Ovary (tissue), 3 donors: Measurements from ENCODE around the gene NEK11.

Experiments used
- EP300 ChIP-seq: sonication (generic); formaldehyde crosslinking; IDR thresholded peaks from one replicate; pipeline ENCODE4 v1.6.1; 2017; ENCODE audit warnings: antibody characterized with exemption
- POLR2A ChIP-seq: fragments of 450-650 bp; IDR thresholded peaks from one replicate; pipeline ENCODE4 v1.6.1; 2017; ENCODE audit warnings: antibody characterized with exemption, mild to moderate bottlenecking, moderate library complexity
- TF ChIP-seq, protein P1 (sequence below), 3 donors: fragments of 450-650 bp in 2 of 3; fragments of 200-600 bp in 1 of 3; IDR thresholded peaks; one replicate each; pipeline versions ENCODE4 v1.5.1 to v1.8.0; 2016 to 2022; ENCODE audit warnings: antibody characterized with exemption in 3 of 3, mild to moderate bottlenecking in 1 of 3
- donor health status: DM: no; HTN: no; CAD: no.

DNA sequence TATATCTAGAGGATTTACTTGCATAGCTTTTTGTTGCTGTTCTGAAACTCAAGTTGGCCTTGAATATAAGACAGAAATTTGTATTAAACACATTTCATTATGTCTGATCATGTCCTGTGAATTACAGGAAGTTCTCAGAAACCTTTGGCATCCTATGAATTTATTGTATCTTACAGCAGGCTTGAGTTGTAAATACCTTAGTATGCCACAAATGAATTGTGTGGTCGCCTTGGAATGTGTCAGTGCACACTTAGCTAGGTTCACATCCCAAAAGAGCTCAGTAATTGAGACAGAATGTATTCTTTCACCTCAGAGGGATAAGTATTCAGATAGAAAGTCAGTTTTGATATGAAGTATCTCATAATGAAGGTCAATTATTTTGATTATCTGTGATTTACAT lies 83.4 kb downstream of the NEK11 start:
- TF ChIP-seq, protein P1, sequence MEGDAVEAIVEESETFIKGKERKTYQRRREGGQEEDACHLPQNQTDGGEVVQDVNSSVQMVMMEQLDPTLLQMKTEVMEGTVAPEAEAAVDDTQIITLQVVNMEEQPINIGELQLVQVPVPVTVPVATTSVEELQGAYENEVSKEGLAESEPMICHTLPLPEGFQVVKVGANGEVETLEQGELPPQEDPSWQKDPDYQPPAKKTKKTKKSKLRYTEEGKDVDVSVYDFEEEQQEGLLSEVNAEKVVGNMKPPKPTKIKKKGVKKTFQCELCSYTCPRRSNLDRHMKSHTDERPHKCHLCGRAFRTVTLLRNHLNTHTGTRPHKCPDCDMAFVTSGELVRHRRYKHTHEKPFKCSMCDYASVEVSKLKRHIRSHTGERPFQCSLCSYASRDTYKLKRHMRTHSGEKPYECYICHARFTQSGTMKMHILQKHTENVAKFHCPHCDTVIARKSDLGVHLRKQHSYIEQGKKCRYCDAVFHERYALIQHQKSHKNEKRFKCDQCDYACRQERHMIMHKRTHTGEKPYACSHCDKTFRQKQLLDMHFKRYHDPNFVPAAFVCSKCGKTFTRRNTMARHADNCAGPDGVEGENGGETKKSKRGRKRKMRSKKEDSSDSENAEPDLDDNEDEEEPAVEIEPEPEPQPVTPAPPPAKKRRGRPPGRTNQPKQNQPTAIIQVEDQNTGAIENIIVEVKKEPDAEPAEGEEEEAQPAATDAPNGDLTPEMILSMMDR (IDR thresholded peaks at IDR 0.05), result no peak
- TF ChIP-seq POLR2A (no peak), EP300 (no peak)
